Measurements from ENCODE around the gene RIPOR1. TPM values are rescaled to one million over a fixed set of nuclear protein-coding genes. Genes with fewer than 3 reads are reported as not detected.
A peak's percentile ranks its signal among the peaks of the same experiment; 100 is the strongest.

Gene RIPOR1, protein sequence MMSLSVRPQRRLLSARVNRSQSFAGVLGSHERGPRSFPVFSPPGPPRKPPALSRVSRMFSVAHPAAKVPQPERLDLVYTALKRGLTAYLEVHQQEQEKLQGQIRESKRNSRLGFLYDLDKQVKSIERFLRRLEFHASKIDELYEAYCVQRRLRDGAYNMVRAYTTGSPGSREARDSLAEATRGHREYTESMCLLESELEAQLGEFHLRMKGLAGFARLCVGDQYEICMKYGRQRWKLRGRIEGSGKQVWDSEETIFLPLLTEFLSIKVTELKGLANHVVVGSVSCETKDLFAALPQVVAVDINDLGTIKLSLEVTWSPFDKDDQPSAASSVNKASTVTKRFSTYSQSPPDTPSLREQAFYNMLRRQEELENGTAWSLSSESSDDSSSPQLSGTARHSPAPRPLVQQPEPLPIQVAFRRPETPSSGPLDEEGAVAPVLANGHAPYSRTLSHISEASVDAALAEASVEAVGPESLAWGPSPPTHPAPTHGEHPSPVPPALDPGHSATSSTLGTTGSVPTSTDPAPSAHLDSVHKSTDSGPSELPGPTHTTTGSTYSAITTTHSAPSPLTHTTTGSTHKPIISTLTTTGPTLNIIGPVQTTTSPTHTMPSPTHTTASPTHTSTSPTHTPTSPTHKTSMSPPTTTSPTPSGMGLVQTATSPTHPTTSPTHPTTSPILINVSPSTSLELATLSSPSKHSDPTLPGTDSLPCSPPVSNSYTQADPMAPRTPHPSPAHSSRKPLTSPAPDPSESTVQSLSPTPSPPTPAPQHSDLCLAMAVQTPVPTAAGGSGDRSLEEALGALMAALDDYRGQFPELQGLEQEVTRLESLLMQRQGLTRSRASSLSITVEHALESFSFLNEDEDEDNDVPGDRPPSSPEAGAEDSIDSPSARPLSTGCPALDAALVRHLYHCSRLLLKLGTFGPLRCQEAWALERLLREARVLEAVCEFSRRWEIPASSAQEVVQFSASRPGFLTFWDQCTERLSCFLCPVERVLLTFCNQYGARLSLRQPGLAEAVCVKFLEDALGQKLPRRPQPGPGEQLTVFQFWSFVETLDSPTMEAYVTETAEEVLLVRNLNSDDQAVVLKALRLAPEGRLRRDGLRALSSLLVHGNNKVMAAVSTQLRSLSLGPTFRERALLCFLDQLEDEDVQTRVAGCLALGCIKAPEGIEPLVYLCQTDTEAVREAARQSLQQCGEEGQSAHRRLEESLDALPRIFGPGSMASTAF
- polyA plus RNA-seq (4.1 to 19.4 TPM (median 5.3 TPM) in 3 replicates), polyA minus RNA-seq (11.6 to 81.6 TPM (median 12.0 TPM) in 3 replicates)
- polyA plus RNA-seq (2011; ENCODE audit: low read depth): 23.7 TPM
- 8.8 and 15.4 TPM in 2 replicates for polyA plus RNA-seq (2011; cell fraction: cytosol; rRNA removed)
- polyA plus RNA-seq (2011; cell fraction: nucleus; rRNA removed): 34.0 and 34.2 TPM in 2 replicates
- 15.6 and 36.3 TPM in 2 replicates for polyA plus RNA-seq (2012; ENCODE audit: low replicate concordance)
- 24.7 TPM for polyA minus RNA-seq (2011; cell fraction: cytosol; rRNA and poly(A)+ RNA removed)
- 24.6 and 37.6 TPM in 2 replicates for polyA minus RNA-seq (2011; cell fraction: nucleus; rRNA and poly(A)+ RNA removed)

DNA sequence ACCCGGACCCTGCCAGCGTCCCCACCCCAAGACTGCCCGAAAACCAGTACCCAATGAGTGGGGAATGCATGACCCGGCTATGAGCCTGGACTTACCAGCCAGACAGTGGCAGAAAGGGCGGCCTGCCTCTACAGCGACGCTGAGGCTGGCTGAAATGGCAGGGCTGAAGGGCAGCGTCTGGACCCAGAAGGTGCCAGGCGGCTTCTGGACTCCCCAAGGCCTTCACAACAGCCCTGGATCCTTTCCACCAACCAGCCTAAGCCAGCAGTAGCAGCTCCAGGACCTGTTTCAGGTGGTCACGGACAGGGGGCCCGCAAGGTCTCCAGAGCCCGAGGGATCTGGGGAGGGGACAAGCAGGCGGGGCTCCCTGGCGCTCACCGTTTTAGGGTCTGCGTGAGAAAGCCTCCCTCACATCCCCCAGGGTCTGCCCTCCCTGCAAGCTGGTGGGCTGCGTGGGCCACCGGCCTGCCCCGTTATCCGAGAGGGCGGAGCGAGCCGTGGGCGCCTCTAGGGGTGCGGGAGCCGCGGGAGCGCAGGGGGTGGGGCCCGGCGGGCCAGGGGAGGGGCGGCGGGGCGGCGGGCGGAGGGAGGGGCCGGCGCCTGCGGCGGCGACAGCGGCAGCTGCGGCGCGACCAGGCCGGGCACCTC lies at the start of gene RIPOR1:
Gene RIPOR1, plus strand, starts transcription at position 608 of the 648 bp plus-strand sequence. CDS start 9,618 bp downstream, outside the sequence.
- H2AFZ ChIP-seq (ENCODE audit: control insufficient read depth, low read length): peak within 1 kb of the TSS; percentile 26

More for the DNA sequence above, at the start of gene RIPOR1:
- H3K9me3 ChIP-seq (ENCODE audit: control insufficient read depth, low read depth, low read length): no peaks in the 10 kb centered on the region
- H3K36me3 ChIP-seq (ENCODE audit: control insufficient read depth in 2 of 2, extremely low read depth in 1 of 2, insufficient read depth in 2 of 2, low read length in 2 of 2): no peaks in the 10 kb centered on the region
- no peak for FAIRE-seq
- TF ChIP-seq, protein P1, sequence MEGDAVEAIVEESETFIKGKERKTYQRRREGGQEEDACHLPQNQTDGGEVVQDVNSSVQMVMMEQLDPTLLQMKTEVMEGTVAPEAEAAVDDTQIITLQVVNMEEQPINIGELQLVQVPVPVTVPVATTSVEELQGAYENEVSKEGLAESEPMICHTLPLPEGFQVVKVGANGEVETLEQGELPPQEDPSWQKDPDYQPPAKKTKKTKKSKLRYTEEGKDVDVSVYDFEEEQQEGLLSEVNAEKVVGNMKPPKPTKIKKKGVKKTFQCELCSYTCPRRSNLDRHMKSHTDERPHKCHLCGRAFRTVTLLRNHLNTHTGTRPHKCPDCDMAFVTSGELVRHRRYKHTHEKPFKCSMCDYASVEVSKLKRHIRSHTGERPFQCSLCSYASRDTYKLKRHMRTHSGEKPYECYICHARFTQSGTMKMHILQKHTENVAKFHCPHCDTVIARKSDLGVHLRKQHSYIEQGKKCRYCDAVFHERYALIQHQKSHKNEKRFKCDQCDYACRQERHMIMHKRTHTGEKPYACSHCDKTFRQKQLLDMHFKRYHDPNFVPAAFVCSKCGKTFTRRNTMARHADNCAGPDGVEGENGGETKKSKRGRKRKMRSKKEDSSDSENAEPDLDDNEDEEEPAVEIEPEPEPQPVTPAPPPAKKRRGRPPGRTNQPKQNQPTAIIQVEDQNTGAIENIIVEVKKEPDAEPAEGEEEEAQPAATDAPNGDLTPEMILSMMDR (optimal IDR thresholded peaks at IDR 0.05 in 1 of 3, IDR thresholded peaks at IDR 0.05 in 1 of 3, conservative IDR thresholded peaks at IDR 0.05 in 1 of 3; ENCODE audit: extremely low read depth in 1 of 3, insufficient read depth in 2 of 3, low read length in 3 of 3): no peak
- TF ChIP-seq EZH2 (IDR thresholded peaks at IDR 0.05; ENCODE audit: low read length): no peak
- H3K27ac ChIP-seq (ENCODE audit: control insufficient read depth, insufficient read depth, low read length): peak within 1 kb of the TSS; percentile 3
- no peak for DNase-seq (ENCODE audit: low read depth, low spot score)
- peak within 1 kb of the TSS; percentile 53 to 61 (median 56) for H3K4me3 ChIP-seq (ENCODE audit: control insufficient read depth in 2 of 3, extremely low read depth in 1 of 3, insufficient read depth in 2 of 3, low read depth in 1 of 3, low read length in 3 of 3)
- peaks cover 28% of the 10 kb centered on the region for H3K79me2 ChIP-seq (ENCODE audit: control insufficient read depth, insufficient read depth, low read length)
- no peaks in the 10 kb centered on the region for H4K20me1 ChIP-seq (ENCODE audit: control insufficient read depth, extremely low read depth, insufficient read depth, low read length)
- H3K9me1 ChIP-seq (ENCODE audit: control insufficient read depth, extremely low read depth, insufficient read depth, low read length): peaks cover 6% of the 10 kb centered on the region
- peaks cover 53% of the 10 kb centered on the region for H3K4me1 ChIP-seq (ENCODE audit: control insufficient read depth, extremely low read depth, insufficient read depth, low read length)
- dilution Hi-C loops (cut with MboI; ENCODE audit: extremely low pct_ligation_motif_present, low sequenced_read_pairs): no loop called here
- H3K9ac ChIP-seq (ENCODE audit: control insufficient read depth, extremely low read depth, insufficient read depth, low read length): peak within 1 kb of the TSS; percentile 62
- no peaks in the 10 kb centered on the region for H3K27me3 ChIP-seq (ENCODE audit: control insufficient read depth, extremely low read depth, insufficient read depth, low read length)
- H3K4me2 ChIP-seq (ENCODE audit: control insufficient read depth, extremely low read depth, insufficient read depth, low read depth, low read length): peak within 1 kb of the TSS; percentile 85
